K562 (cell line): Measurements from ENCODE around the gene RAD23B. TPM values are rescaled to one million over a fixed set of nuclear protein-coding genes. Genes with fewer than 3 reads are reported as not detected.

Source experiments
- CBFB ChIP-seq: sonication (generic); formaldehyde crosslinking; IDR thresholded peaks from 2 replicates; pipeline ENCODE4 v1.4.0; 2020; ENCODE audit warnings: mild to moderate bottlenecking, missing genetic modification reagents
- CREM ChIP-seq: IDR thresholded peaks from 2 replicates; pipeline ENCODE4 v1.6.1; 2014; ENCODE audit warnings: antibody characterized with exemption, low read depth
- ELF4 ChIP-seq: fragments of 450-650 bp; formaldehyde crosslinking; IDR thresholded peaks from 2 replicates; pipeline ENCODE4 v1.4.0; 2022; ENCODE audit warnings: missing genetic modification characterization
- GABPB2 ChIP-seq: fragments of 250-450 bp; sonication (Bioruptor Pico); conservative IDR thresholded peaks from 2 replicates; pipeline ENCODE4 v1.5.1; 2021; ENCODE audit warnings: mild to moderate bottlenecking
- HNRNPUL1 ChIP-seq: fragments of 200-400 bp; formaldehyde crosslinking; IDR thresholded peaks from 2 replicates; pipeline ENCODE4 v1.6.1; 2017; ENCODE audit warnings: low read length
- KDM1A ChIP-seq, 2 experiments: fragments of 450-650 bp; IDR thresholded peaks; 2 replicates each; pipeline ENCODE4 v1.6.1; 2016; ENCODE audit warnings: mild to moderate bottlenecking in 2 of 2
- KLF10 ChIP-seq: fragments of 250-450 bp; sonication (Bioruptor Pico); IDR thresholded peaks from 2 replicates; pipeline ENCODE4 v1.6.1; 2021; ENCODE audit warnings: matching md5 sums
- MEF2D ChIP-seq: conservative IDR thresholded peaks from 2 replicates; pipeline ENCODE4 v1.6.1; 2016; ENCODE audit warnings: low read depth, missing genetic modification characterization, missing compliant biosample characterization
- NCOA4 ChIP-seq: fragments of 450-650 bp; IDR thresholded peaks from 2 replicates; pipeline ENCODE4 v1.6.1; 2018; ENCODE audit warnings: mild to moderate bottlenecking; ENCODE audit not compliant: partially characterized antibody
- POLR2A ChIP-seq: fragments of 450-650 bp; conservative IDR thresholded peaks from 2 replicates; pipeline ENCODE4 v1.6.1; 2016
- PURB ChIP-seq: sonication (generic); formaldehyde crosslinking; IDR thresholded peaks from 2 replicates; pipeline ENCODE4 v1.9.0; 2021; ENCODE audit warnings: low read depth, mild to moderate bottlenecking, missing genetic modification reagents
- RAD21 ChIP-seq, 2 experiments: fragments of 250-450 bp in 1 of 2; fragments of 450-650 bp in 1 of 2; sonication (Bioruptor Pico) in 1 of 2; formaldehyde crosslinking in 1 of 2; IDR thresholded peaks in 1 of 2; conservative IDR thresholded peaks in 1 of 2; 2 replicates each; pipeline versions ENCODE4 v1.4.0 to v1.8.0; 2020 to 2022; ENCODE audit warnings: mild to moderate bottlenecking in 2 of 2, moderate library complexity in 1 of 2
- RHOXF2B ChIP-seq: fragments of 250-450 bp; sonication (Bioruptor Pico); conservative IDR thresholded peaks from 2 replicates; pipeline ENCODE4 v1.5.1; 2021
- SAP30 ChIP-seq: fragments of 200-600 bp; sonication (generic); IDR thresholded peaks from 2 replicates; pipeline ENCODE4 v1.6.1; 2012; ENCODE audit warnings: borderline replicate concordance, low read depth, mild to moderate bottlenecking, moderate library complexity, low read length, control low read depth, inconsistent platforms; ENCODE audit not compliant: insufficient read depth, poor library complexity, severe bottlenecking
- SNRNP70 ChIP-seq: fragments of 200-400 bp; formaldehyde crosslinking; optimal IDR thresholded peaks from 2 replicates; pipeline ENCODE3; 2017; ENCODE audit warnings: low read depth, low read length
- TOE1 ChIP-seq, 2 experiments: fragments of 450-650 bp in 1 of 2; sonication (generic) in 1 of 2; formaldehyde crosslinking in 1 of 2; IDR thresholded peaks; 2 replicates each; pipeline versions ENCODE4 v1.7.1 to v1.8.0; 2016 to 2022; ENCODE audit warnings: borderline replicate concordance in 2 of 2, mild to moderate bottlenecking in 2 of 2, antibody characterized with exemption in 1 of 2, inconsistent platforms in 1 of 2, low read depth in 1 of 2, missing genetic modification reagents in 1 of 2, moderate library complexity in 1 of 2
- ZNF347 ChIP-seq: fragments of 450-650 bp; formaldehyde crosslinking; IDR thresholded peaks from 2 replicates; pipeline ENCODE4 v1.4.0; 2020; ENCODE audit warnings: low read depth, mild to moderate bottlenecking, moderate library complexity
- ZNF766 ChIP-seq: fragments of 200-800 bp; sonication (Bioruptor generic); conservative IDR thresholded peaks from 2 replicates; pipeline ENCODE4 v1.6.1; 2016; ENCODE audit warnings: missing genetic modification characterization, missing compliant biosample characterization
- ZNF77 ChIP-seq: fragments of 250-450 bp; sonication (Bioruptor Pico); IDR thresholded peaks from 2 replicates; pipeline ENCODE4 v1.5.0; 2020
- polyA plus RNA-seq, 8 experiments: library from polyadenylated mRNA; depleted of rRNA in 4 of 8; stranded (reverse) in 5 of 8; unstranded in 3 of 8; fragments of >200 nt; fragmentation: Nextera tagmentation in 2 of 8; fragmentation: Illumina TruSeq in 1 of 8; extraction: Ambion mirVana in 2 of 8; extraction: Trizol in 1 of 8; gene quantifications; 2 replicates each; pipeline versions ENCODE4 v1.2.1 to v1.2.3, GENCODE V29; 2011 to 2014; ENCODE audit warnings: inconsistent platforms in 1 of 8, missing spikeins in 1 of 8
- total RNA-seq, 7 experiments: library from RNA; depleted of rRNA in 6 of 7; stranded (reverse); fragments of >200 nt in 6 of 7; fragmentation: Illumina TruSeq in 2 of 7; extraction: Trizol in 2 of 7; gene quantifications; 2 replicates each; pipeline versions ENCODE4 v1.2.1 to v1.2.3, GENCODE V29; 2011 to 2021; ENCODE audit warnings: low replicate concordance in 1 of 7
- TF ChIP-seq, protein P1 (sequence below): sonication (generic); formaldehyde crosslinking; IDR thresholded peaks from 2 replicates; pipeline ENCODE4 v1.4.0; 2020; ENCODE audit warnings: mild to moderate bottlenecking, missing genetic modification reagents
- TF ChIP-seq, protein P2 (sequence below): fragments of 450-650 bp; formaldehyde crosslinking; IDR thresholded peaks from 2 replicates; pipeline ENCODE4 v1.4.0; 2020; ENCODE audit warnings: mild to moderate bottlenecking, moderate library complexity
- TF ChIP-seq, protein P3 (sequence below), 2 experiments: IDR thresholded peaks in 1 of 2; conservative IDR thresholded peaks in 1 of 2; 2 replicates each; pipeline ENCODE4 v1.6.1; 2016; ENCODE audit warnings: low read depth in 2 of 2, mild to moderate bottlenecking in 1 of 2, missing compliant biosample characterization in 1 of 2, missing genetic modification characterization in 1 of 2, moderate library complexity in 1 of 2

Gene RAD23B
- total and polyA plus RNA-seq, 9 of the 15 experiments (the other 6 are each of a cell fraction or from before 2014, with no cell fraction given), result 14.5 to 184 (median 114) TPM

DNA sequence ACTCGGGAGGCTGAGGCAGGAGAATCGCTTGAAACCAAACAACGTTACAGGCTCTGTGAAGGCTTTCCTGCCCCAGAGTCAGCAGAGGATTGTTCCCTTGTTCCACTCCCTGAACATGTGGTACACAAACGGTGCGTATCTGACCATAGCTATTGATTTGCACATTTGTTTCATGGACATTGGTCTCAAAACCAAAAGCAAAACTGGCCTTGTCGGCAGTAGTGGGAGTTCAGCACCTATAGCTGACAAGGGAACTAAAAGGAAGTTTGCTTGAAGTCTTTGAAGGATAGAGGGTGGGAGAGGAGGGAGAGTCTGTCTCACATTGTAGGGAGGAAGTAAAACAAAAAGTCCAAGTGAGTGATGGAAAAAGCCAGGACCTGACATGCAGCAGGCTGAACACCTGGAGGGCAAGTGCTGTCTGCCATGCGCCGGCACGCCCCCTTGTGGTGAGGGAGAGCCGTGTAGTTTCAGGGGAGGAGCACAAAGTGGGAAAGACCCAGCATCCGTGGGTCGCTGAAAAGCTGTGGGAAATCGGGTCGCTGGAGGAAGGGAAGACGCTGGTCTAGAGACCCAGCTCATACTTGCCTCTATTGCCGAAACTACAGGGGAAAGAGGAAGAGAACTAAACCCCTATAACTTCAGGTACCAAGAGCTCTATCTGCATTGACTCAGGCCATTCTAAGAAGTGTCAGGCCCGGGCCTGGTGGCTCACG, 58.0 kb downstream of the RAD23B start (continued):
- TF ChIP-seq GABPB2 (CRISPR knock-in tag) (no peak), ZNF347 (CRISPR knock-in tag) (no peak), ZNF766 (no peak), NCOA4 (no peak), MEF2D (tag) (no peak), KLF10 (CRISPR knock-in tag) (no peak), SNRNP70 (no peak), ZNF77 (CRISPR knock-in tag) (no peak), CREM (no peak), CBFB (CRISPR knock-in tag) (no peak), PURB (no peak), RHOXF2B (CRISPR knock-in tag) (no peak), POLR2A (peak; percentile 49; the same call in 1 of the 2 replicates), ELF4 (CRISPR knock-in tag) (no peak), TOE1 (IDR thresholded peaks at IDR 0.05; ENCODE audit: borderline replicate concordance) (no peak), TOE1 (CRISPR knock-in tag; IDR thresholded peaks at IDR 0.05; ENCODE audit: borderline replicate concordance, low read depth) (no peak), KDM1A (IDR thresholded peaks at IDR 0.05) (no peak), SAP30 (no peak), HNRNPUL1 (no peak), RAD21 (CRISPR knock-in tag; conservative IDR thresholded peaks at IDR 0.05 in 1 of 2, IDR thresholded peaks at IDR 0.05 in 1 of 2) (peak; percentile 59 to 78)
- TF ChIP-seq, protein P1, sequence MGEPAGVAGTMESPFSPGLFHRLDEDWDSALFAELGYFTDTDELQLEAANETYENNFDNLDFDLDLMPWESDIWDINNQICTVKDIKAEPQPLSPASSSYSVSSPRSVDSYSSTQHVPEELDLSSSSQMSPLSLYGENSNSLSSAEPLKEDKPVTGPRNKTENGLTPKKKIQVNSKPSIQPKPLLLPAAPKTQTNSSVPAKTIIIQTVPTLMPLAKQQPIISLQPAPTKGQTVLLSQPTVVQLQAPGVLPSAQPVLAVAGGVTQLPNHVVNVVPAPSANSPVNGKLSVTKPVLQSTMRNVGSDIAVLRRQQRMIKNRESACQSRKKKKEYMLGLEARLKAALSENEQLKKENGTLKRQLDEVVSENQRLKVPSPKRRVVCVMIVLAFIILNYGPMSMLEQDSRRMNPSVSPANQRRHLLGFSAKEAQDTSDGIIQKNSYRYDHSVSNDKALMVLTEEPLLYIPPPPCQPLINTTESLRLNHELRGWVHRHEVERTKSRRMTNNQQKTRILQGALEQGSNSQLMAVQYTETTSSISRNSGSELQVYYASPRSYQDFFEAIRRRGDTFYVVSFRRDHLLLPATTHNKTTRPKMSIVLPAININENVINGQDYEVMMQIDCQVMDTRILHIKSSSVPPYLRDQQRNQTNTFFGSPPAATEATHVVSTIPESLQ (CRISPR knock-in tag), result no peak
- TF ChIP-seq, protein P2, sequence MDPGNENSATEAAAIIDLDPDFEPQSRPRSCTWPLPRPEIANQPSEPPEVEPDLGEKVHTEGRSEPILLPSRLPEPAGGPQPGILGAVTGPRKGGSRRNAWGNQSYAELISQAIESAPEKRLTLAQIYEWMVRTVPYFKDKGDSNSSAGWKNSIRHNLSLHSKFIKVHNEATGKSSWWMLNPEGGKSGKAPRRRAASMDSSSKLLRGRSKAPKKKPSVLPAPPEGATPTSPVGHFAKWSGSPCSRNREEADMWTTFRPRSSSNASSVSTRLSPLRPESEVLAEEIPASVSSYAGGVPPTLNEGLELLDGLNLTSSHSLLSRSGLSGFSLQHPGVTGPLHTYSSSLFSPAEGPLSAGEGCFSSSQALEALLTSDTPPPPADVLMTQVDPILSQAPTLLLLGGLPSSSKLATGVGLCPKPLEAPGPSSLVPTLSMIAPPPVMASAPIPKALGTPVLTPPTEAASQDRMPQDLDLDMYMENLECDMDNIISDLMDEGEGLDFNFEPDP (CRISPR knock-in tag), result no peak
- TF ChIP-seq, protein P3, sequence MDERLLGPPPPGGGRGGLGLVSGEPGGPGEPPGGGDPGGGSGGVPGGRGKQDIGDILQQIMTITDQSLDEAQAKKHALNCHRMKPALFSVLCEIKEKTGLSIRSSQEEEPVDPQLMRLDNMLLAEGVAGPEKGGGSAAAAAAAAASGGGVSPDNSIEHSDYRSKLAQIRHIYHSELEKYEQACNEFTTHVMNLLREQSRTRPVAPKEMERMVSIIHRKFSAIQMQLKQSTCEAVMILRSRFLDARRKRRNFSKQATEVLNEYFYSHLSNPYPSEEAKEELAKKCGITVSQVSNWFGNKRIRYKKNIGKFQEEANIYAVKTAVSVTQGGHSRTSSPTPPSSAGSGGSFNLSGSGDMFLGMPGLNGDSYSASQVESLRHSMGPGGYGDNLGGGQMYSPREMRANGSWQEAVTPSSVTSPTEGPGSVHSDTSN (CRISPR knock-in tag; IDR thresholded peaks at IDR 0.05; ENCODE audit: low read depth), result no peak
- TF ChIP-seq, protein P3 (tag; conservative IDR thresholded peaks at IDR 0.05; ENCODE audit: low read depth), result no peak
